HG03025 (cell line): ENCODE measurements around the gene PRDM7.

Experiments
- ATAC-seq: cut with Tn5 transposase; IDR thresholded peaks from one replicate; pipeline ENCODE4 v1.9.1; 2021; ENCODE audit warnings: mild to moderate bottlenecking, moderate library complexity; ENCODE audit not compliant: unreplicated experiment, low FRiP score

PRDM7 gene

DNA sequence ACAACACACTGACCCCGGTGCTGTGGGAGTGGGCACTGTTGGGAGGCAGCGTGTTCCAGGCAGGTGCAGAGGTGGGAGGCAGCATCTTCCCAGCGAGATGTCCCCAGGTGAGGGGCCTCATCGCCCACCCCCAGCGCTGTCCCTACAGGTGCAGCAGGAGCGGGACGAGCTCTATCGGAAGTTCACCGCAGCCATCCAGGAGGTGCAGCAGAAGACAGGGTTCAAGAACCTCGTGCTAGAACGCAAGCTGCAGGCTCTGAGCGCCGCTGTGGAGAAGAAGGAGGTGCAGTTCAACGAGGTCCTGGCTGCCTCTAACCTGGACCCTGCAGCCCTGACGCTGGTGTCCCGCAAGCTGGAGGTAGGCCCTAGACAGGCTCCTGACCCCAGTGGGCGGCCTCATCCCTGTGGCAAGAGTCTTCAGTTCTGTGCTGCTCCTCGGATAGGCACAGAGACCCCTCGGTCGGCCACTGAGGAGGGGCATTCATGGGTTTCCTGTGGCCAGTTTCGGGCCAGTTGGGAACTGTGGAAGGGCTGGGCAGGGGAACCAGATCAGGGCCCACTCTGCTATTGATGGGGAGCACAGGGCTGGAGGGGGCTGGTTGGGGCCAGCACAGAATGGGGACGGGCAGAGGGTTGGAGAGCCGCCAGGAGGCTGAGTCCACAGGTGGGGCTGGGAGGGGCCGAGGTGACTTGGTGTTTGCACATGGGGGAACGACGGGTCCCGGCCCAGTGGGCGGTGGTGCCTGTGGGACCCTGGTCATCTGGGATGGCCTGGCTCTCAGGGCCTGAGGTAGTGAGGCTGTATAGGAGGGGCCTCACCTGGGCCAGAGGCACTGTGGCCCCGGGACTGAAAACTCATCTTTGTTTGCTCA lies 36.7 kb downstream of the PRDM7 start:
- ATAC-seq, result no peak

DNA sequence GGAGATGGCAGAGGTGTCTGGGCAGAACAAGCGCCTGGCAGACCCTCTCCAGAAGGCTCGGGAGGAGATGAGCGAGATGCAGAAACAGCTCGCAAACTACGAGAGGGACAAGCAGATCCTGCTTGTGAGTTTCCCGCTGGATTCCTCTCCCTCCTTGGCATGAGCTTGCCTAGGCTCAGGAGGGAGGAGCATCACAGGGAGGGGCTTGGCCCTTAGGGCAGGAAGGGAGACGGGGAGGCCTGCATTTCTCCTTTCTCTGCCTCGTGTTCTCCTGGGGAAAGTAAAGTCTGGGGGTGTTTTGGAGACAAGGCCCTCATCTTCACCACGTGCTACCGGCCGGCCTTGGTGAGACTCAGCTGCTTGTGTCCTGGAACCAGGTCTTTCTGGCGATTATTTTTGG lies 39.9 kb downstream of the PRDM7 start:
- no peak for ATAC-seq

DNA sequence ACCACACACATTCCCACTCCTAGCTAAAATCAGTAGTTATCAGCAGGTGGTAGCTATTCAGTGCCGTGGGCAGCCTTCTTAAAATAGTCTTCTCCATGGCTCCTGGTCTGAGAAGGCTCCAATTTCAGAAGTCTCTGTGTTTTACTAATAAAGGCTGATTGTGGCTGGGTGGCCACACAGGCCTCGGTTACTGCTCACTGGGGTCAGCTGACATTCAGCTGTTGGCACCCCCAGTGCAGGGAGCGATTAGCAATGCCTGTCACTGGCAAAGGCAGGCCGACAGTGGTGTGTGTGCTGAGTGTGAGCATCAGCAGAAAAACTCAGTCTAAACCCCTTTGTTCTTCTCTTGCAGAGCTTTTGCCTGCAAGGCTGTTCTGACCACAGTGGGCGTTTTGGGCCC lies 41.2 kb downstream of the PRDM7 start:
- no peak for ATAC-seq

DNA sequence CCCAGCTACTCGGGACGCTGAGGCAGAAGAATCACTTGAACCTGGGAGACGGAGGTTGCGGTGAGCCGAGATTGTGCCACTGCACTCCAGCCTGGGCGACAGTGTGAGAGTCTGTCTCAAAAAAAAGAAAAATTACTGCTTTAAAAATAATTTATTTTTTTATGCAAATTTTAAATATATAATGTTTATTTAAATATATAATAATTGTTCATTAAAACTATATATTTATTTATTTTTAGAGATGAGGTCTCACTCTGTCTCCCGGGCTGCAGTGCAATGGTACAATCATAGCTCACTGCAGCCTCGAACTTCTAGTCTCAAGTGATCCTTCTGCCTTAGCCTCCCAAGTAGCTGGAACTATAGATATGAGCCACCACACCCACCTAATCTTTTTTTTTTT lies 42.6 kb downstream of the PRDM7 start:
- no peak for ATAC-seq

DNA sequence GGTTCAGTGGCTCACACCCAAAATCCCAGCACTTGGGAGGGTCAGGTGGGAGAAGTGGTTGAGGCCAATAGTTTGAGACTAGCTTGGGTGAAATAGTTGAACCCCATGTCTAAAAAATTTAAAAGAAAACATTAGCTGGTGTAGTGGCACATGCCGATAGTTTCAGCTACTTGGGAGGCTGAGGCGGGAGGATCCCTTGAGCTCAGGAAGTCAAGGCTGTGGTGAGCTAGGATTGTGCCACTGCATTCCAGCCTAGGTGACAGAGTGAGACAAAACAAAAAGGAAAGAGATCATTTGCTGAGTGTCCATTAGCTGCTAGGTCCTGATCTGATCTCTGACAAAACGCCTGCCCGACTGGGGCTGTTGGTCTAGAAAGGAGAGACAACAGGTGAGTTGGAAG lies 43.7 kb downstream of the PRDM7 start:
- no peak for ATAC-seq

DNA sequence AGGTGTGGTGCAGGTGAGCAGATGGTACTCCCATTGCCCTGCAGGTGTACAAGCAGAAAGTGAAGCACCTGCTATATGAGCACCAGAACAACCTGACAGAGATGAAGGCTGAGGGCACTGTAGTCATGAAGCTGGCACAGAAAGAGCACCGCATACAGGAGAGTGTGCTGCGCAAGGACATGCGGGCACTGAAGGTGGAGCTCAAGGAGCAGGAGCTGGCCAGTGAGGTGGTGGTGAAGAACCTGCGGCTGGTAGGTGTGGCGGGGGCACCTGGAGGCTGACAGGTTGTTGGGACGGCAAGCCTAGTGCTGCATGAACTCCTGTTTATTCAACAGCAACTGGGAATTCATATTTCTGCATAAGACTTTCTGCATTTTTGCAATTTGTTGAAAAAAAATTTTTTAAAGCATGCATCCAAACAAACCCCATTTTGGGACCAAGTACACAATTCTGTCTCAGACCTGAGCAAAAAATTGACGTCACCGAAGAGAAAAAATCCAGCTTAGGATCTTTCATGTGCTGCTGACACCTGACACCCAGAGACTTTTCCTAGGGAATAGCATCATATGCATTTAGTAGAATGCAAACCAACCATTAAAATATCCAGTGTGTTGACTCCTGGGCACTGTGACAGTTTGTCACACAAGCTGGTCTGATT lies 44.3 kb downstream of the PRDM7 start:
- no peak for ATAC-seq

DNA sequence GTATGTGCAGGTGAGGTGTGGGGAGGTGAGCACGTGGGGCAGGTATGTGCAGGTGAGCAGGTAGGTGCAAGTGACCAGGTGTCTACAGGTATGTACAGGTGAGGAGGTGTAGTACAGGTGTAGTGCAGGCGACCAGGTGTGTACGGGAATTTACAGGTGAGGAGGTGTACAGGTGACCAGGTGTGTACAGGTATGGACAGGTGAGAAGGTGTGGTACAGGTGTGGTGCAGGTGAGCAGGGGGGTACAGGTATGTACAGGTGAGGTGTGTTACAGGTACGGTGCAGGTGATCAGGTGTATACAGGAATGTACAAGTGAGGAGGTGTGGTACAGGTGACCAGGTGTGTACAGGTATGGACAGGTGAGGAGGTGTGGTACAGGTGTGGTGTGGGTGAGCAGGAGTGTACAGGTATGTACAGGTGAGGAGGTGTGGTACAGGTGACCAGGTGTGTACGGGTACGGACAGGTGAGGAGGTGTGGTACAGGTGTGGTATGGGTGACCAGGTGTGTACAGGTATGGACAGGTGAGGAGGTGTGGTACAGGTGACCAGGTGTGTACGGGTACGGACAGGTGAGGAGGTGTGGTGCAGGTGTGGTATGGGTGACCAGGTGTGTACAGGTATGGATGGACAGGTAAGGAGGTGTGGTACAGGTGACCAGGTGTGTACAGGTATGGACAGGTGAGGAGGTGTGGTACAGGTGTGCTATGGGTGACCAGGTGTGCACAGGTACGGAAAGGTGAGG lies 45.0 kb downstream of the PRDM7 start:
- ATAC-seq, result no peak

DNA sequence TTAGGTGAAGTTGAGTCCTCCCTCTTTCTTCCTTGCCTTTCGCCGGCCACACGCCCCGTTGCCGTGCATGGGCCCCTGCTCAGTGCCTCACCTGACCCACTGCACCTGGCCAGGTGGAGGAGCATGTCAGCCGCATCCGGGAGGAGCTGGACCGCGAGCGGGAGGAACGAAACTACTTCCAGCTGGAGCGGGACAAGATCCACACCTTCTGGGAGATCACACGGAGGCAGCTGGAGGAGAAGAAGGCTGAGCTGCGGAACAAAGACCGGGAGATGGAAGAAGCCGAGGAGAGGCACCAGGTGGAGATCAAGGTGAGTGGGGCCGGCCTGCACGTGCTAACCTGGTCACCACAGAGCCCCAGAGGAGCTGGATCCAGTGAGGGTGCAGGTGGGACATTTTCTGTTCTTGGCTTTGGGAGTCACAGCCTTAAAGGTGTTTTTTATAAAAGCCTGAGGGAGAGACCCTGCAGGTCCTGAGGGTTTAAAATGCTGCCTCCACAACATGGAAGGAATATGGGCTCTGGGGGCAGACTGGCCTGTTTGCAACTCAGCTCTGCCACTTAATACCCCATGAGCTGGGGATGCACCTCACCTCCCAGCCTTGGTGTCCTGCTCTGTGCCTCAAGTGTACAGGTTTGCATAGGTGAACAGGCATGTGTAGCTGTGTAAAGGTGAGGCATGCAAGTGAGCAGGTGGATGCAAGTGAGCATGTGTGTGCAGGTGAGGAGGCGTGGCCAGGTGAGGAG lies 45.8 kb downstream of the PRDM7 start:
- no peak for ATAC-seq

DNA sequence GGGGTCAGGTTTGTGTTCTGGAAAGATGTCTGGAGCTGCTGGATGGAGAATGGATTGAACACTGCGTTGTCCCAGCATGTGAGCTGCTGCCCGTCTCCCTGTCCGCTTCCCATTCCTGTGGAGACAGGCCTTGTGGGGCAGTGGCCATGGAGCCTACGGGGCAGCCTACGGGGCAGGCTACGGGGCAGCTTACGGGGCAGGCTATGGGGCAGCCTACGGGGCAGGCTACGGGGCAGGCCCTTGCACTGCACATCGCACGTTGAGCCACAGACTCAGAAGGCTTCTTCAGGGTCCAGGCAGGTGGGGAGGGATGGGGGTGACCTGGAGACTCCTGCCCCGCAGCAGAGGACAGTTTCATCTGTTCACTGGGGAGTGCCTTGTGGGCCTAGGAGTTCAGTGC lies 48.1 kb downstream of the PRDM7 start:
- ATAC-seq, result no peak

DNA sequence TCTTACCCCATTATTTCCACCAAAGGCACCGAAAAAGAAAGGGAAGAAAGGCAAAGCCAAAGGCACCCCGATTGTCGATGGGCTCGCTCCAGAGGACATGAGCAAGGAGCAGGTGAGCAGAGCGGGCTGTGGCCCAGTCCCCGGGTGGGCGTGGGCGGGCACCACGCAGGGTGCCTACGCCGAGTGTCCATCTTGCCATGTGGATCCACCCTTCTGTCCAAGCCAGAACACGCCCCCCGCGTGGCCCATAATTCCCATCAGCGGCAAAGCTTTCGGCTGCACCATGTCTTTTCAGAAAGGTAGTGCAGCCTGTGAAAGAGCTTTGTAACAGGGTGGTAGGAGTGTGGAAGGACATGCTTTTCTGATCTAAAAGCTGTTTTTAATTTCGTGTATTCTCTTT lies 49.5 kb downstream of the PRDM7 start:
- no peak for ATAC-seq

DNA sequence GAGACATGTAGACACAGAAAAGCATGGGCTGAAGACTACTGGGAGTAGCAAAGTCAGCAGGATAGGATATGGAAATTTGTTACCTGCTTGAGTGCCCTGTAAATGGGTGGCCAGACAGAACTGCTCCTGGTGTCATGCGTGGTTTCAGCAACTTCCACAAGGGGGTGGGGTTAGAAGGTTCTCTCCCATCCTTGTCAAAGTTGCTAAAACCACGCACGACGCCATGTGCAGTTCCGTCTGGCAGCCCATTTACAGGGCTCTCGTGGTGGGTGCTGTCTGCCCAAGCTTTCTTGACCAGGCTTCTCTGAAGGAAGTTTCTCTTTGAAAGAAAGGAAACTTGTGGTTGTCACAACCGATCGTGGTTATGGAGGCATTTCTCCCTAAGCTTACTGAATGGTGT lies 51.0 kb downstream of the PRDM7 start:
- no peak for ATAC-seq

DNA sequence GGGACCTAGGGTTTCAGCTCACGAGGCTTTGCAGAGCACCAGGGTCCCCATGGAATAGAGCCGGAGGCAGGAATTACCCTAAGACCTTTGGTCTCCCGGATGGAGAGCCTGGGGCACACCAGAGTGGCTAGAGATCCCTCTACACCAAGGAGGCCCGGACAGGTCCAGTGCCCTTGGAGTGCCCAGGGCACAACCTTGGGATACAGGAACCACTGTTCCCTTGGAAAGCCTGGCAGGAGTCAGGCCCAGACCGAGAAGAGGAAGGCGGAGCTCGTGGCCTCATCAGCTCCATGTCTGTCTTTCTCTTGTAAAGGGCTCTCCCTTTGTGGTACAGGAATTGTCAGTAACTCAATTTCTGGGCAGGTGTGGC lies 54.1 kb downstream of the PRDM7 start:
- no peak for ATAC-seq

DNA sequence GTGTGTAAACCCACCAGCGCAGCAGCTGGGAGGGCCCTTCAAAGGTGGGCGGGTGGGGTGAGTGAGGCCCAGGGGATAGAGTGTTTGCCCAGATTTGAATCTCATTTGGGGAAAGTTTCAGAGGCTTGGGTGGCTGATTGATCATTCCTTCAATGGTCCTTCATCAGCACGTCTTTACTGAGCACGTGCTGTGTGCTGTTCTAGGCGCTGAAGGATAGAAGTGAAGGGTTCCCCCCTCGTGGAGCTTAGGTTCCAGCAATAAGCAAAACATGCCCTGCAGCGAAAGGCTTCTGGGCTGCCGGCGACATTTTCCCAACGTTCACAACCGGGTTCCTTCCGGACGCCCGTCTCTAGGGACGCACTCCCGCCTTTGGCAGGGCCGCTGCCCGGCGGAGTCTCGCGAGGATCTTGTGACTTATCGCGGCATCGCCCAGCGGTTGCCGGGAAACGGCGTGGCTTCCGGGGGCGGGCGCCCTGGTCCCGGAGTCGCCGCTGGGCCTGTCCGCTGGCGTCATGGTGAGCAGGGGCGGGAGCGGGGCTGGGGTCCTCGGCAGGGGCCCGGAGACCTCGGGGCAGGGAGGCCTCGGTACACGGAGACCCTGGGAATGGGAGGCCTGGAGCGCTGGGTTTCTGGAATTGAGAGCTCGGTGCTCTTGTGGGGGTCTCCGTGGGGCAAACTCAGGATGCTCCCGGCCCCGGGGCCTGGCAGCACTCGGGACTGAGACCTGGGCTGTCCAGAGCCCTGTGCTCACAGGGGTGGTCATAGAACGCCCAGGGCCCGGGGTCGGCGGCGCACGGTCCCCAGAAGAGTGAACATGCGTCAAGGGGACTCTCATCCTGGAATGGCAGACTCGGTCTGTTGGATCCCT lies 54.7 kb downstream of the PRDM7 start:
- no peak for ATAC-seq

DNA sequence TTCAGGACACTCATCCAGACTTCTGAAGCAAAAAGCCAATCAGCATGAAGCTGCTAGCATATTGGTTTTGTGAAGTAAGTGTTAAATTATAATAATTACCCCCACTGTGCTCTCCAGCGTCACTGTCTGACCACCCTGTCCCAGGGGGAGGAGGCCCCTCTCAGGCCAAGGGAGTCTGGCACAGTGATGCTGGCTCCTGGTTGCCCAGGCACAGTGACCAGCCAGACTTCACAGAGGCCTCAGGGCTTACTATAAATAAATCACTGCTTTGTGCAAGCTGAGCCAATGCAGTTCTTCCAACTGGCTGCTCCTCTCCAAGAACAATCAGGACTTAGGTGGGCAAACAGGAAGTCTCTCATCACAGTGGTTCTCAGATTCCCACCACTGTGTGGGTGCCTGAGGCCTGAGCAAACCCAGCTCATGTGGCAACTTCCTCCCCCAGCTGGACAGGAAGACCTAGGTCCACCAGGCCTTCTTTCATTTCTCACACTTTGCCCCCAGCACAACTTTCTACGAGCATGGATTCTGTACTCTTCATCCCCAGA lies 56.2 kb downstream of the PRDM7 start:
- ATAC-seq, result no peak

DNA sequence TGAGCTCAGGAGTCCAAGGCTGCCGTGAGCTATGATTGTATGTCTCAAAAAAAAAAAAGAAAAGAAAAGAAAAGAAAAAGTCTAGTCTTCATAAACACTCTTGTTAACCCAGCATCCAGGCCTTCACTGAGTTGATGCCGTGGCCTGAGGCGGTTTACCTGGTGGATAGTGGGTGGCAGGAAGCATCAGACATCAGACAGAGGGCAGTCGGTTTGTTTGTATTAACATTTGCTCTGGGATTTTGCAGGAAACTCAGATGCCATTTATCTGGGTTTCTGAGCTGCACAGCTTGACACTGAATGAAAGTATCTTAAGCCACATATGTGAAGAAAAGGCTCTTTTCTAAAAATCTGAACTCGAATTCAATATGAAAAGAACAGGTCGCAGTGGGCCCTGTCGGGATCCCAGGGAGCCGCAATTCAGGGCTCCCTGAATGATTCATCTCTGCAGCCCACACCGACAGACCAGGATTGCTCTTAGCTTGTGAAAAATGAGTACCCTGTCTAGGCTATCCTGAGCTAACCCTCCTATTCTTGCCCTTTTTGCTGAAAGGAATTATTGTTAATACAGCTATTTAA lies 56.8 kb downstream of the PRDM7 start:
- no peak for ATAC-seq

DNA sequence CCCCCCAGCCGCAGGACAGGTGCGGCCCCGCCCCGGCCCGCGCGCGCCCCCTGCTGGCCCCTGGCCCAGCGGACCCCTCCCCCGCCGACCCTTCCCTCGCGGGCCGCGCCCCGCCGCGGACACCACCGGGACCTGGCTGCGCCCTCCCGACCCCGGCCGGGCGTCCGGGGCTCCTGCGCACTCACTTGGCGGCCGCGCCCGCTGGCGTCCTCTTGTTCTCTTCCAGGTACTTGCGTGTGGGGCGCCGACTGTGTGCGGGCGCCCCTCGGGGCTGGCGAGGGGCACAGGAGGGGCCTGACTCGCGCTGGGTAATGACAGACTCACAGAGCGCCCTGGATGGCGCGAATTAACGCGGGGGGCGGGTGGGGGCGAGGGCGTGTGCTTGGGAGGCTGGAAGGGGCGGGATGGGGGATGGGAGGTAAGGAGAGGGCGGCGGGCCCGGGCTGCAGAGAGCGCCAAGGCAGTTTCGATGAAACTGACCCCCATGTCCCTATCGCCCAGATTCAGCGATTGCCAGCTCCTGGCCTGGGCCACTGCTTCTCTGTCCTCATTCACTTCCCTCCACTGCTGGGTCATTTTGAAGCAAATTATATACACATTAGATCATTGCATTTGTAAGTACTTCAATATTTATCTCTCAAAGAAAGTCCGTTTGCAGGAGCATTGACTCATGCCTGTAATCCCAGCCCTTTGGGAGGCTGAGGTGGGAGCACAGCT lies 57.4 kb downstream of the PRDM7 start:
- ATAC-seq, result no peak

DNA sequence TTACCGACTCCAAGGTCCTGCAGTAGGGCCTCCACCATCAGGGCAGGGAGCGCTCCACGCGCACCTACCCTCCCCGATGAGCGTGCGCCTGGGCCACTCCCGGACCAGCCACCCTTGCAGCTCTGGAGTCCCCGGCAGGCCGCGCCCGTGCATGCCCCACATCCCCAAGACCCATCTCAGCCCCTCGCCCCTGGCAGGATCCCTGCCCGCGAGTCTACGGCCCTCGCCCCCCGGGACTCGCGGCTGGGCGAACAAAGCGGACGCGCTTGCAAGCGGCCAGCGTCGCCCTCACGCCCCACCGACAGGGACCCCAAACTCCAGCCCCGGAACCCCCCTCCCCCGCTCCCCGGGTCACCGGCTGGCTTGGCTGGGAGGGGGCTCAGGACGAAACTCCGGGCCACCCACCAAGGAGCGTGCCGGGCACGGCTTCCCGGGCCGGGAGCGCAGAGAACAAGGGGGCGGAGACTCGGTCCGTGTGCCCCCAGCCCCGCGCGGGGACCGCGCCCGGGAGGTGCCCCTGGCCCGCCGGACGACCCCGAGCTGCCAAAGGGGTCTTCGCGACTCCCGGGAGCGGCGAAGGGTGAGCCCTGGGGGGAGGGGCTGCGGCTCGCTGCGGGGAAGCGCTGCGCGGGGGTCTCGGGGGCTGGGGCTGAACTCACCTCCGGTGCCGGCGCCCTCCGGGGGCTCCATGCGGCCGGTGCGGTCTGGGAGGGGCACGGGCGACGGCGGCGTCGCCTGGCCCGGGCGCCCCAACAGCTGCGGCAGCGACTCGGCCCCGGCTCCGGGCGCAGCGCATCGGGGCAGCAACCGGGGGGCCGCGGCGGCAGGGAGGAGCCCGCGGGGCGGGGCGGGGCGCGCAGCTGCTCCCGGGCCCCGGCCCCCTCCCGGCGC lies 58.2 kb downstream of the PRDM7 start, which contains the start of gene DBNDD1:
TSS of gene DBNDD1 (minus strand) at position 805 of the 891 bp plus-strand sequence. CDS start at position 690, 115 bp downstream.
- no peak for ATAC-seq

DNA sequence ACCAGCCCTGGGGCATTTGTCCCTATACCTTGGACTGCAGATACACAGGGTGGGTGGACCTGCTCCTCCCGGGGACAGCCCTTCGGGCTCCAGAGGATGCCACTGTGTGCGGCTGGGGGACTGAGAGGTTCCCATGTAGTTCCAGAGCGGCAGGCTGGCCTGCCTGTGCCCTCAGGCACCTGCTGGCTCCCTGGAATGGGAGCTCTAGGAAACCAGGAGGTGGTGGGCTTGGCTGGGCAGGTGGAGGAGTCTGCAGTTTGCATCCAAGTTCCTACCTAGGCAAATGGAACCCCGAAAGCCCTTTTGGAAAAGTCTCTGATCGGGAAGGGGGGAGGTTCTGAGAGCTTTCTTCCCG lies 58.9 kb downstream of the PRDM7 start:
- ATAC-seq, result no peak
